Panc1 (cell line): Measurements from ENCODE around the gene CCL5.

Source experiments
- POLR2AphosphoS5 ChIP-seq: IDR thresholded peaks from 2 replicates; pipeline ENCODE4 v1.6.1; 2012; ENCODE audit warnings: mild to moderate bottlenecking, low read depth, low read length, moderate library complexity
- REST ChIP-seq, 2 experiments: IDR thresholded peaks; 2 replicates each; pipeline ENCODE4 v1.6.1; 2011 to 2012; ENCODE audit warnings: low read depth in 2 of 2, control low read depth in 1 of 2, low read length in 1 of 2, mild to moderate bottlenecking in 1 of 2, moderate library complexity in 1 of 2; ENCODE audit not compliant: insufficient read depth in 1 of 2
- SIN3A ChIP-seq: IDR thresholded peaks from 2 replicates; pipeline ENCODE4 v1.6.1; 2012; ENCODE audit warnings: low read depth, mild to moderate bottlenecking, low read length, moderate library complexity, borderline replicate concordance; ENCODE audit not compliant: insufficient read depth
- TF ChIP-seq, protein P1 (sequence below): fragments of 450-650 bp; IDR thresholded peaks from 2 replicates; pipeline ENCODE4 v1.5.1; 2017; ENCODE audit warnings: mild to moderate bottlenecking

- TF ChIP-seq, protein P1, sequence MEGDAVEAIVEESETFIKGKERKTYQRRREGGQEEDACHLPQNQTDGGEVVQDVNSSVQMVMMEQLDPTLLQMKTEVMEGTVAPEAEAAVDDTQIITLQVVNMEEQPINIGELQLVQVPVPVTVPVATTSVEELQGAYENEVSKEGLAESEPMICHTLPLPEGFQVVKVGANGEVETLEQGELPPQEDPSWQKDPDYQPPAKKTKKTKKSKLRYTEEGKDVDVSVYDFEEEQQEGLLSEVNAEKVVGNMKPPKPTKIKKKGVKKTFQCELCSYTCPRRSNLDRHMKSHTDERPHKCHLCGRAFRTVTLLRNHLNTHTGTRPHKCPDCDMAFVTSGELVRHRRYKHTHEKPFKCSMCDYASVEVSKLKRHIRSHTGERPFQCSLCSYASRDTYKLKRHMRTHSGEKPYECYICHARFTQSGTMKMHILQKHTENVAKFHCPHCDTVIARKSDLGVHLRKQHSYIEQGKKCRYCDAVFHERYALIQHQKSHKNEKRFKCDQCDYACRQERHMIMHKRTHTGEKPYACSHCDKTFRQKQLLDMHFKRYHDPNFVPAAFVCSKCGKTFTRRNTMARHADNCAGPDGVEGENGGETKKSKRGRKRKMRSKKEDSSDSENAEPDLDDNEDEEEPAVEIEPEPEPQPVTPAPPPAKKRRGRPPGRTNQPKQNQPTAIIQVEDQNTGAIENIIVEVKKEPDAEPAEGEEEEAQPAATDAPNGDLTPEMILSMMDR = no peak
- TF ChIP-seq POLR2AphosphoS5 (no peak), REST (IDR thresholded peaks at IDR 0.05; ENCODE audit: insufficient read depth in 1 of 2, low read depth in 2 of 2, low read length in 1 of 2) (no peak), SIN3A (no peak)
Measured at GRCh38 chr17:35913609-35914008, 33.4 kb upstream of the CCL5 start.
